HUES48 (cell line): Measurements from ENCODE around the gene RNU6-7.

ENCODE experiments used
- H3K27ac ChIP-seq: one replicate; pipeline ENCODE4 v1.7.0; 2013; ENCODE audit warnings: low read depth, low read length, inconsistent platforms
- H3K27me3 ChIP-seq: 2 replicates; pipeline ENCODE4 v1.6.1; 2013; ENCODE audit warnings: mild to moderate bottlenecking, low read length; ENCODE audit not compliant: control insufficient read depth, insufficient read depth
- H3K36me3 ChIP-seq: 2 replicates; pipeline ENCODE4 v1.6.1; 2013; ENCODE audit warnings: low read length; ENCODE audit not compliant: control insufficient read depth, insufficient read depth
- H3K4me1 ChIP-seq: 2 replicates; pipeline ENCODE4 v1.6.1; 2013; ENCODE audit warnings: mild to moderate bottlenecking, low read length; ENCODE audit not compliant: control insufficient read depth, insufficient read depth
- H3K4me3 ChIP-seq: 2 replicates; pipeline ENCODE4 v1.5.1; 2013; ENCODE audit warnings: mild to moderate bottlenecking, low read depth, low read length
- H3K9ac ChIP-seq: 2 replicates; pipeline ENCODE4 v1.6.1; 2013; ENCODE audit warnings: mild to moderate bottlenecking, low read depth, low read length, moderate library complexity
- H3K9me3 ChIP-seq: 2 replicates; pipeline ENCODE4 v1.6.1; 2013; ENCODE audit warnings: low read length; ENCODE audit not compliant: control insufficient read depth, insufficient read depth

The RNU6-7 gene

GRCh38 chr14:32230695-32231280 lies 28.9 kb downstream of the RNU6-7 start:
- H3K9me3 ChIP-seq, result no peaks in the 10 kb centered on the region
- H3K4me1 ChIP-seq, result no peaks in the 10 kb centered on the region
- no peak overlapping the region for H3K4me3 ChIP-seq
- H3K27ac ChIP-seq, result no peak overlapping the region
- no peaks in the 10 kb centered on the region for H3K27me3 ChIP-seq
- no peak overlapping the region for H3K9ac ChIP-seq
- no peaks in the 10 kb centered on the region for H3K36me3 ChIP-seq

GRCh38 chr14:32232481-32232880 lies 30.6 kb downstream of the RNU6-7 start:
- Histone ChIP-seq H3K27ac (no peak overlapping the region), H3K4me3 (no peak overlapping the region)

DNA sequence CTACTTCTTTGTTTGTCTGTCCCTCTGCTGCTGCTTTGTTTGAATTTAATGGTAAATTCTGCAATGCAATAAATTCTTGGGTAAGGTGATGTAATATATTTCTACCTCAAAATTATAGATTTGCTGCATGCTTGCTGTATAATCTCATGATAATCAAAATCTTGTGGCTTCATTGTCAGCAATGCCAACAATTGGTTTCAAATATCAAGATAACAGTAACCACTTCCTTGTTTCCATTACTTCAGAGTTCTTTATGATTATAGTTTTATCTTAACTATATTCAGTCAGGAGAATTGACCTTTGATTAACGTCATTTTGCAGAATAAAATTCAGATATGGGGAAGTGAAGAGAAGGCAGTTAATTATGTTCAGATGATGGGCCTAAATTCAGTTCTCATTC lies 31.4 kb downstream of the RNU6-7 start:
- H3K4me1 ChIP-seq, result no peaks in the 10 kb centered on the region

More at GRCh38 chr14:32232481-32232880, 30.6 kb downstream of the RNU6-7 start:
- no peak overlapping the region for H3K9ac ChIP-seq
- no peaks in the 10 kb centered on the region for H3K27me3 ChIP-seq
- no peaks in the 10 kb centered on the region for H3K4me1 ChIP-seq
- H3K36me3 ChIP-seq, result no peaks in the 10 kb centered on the region
- H3K9me3 ChIP-seq, result no peaks in the 10 kb centered on the region

GRCh38 chr14:32244404-32244803 lies 42.6 kb downstream of the RNU6-7 start:
- H3K9me3 ChIP-seq, result peaks cover 7% of the 10 kb centered on the region
- no peaks in the 10 kb centered on the region for H3K36me3 ChIP-seq
- no peak overlapping the region for H3K27ac ChIP-seq
- H3K4me1 ChIP-seq, result no peaks in the 10 kb centered on the region
- no peak overlapping the region for H3K4me3 ChIP-seq
- no peaks in the 10 kb centered on the region for H3K27me3 ChIP-seq
- no peak overlapping the region for H3K9ac ChIP-seq

More for the DNA sequence above, 31.4 kb downstream of the RNU6-7 start:
- no peak overlapping the region for H3K27ac ChIP-seq
- no peak overlapping the region for H3K4me3 ChIP-seq
- H3K27me3 ChIP-seq, result no peaks in the 10 kb centered on the region
- no peaks in the 10 kb centered on the region for H3K9me3 ChIP-seq
- no peak overlapping the region for H3K9ac ChIP-seq
- no peaks in the 10 kb centered on the region for H3K36me3 ChIP-seq

- Histone ChIP-seq H3K9me3 (no peaks in the 10 kb centered on the region), H3K4me3 (no peak overlapping the region), H3K4me1 (0 out of 2 replicates have a peak, but pooled peaks cover under 1% of the 10 kb centered on the region), H3K9ac (no peak overlapping the region), H3K27me3 (no peaks in the 10 kb centered on the region), H3K36me3 (no peaks in the 10 kb centered on the region), H3K27ac (no peak overlapping the region)
Measured at GRCh38 chr14:32246751-32247150, 44.9 kb downstream of the RNU6-7 start.

- H3K27ac ChIP-seq, result no peak overlapping the region
- H3K9ac ChIP-seq, result no peak overlapping the region
- no peaks in the 10 kb centered on the region for H3K36me3 ChIP-seq
- H3K4me3 ChIP-seq, result no peak overlapping the region
- no peaks in the 10 kb centered on the region for H3K9me3 ChIP-seq
- 0 out of 2 replicates have a peak, but pooled peaks cover 3% of the 10 kb centered on the region for H3K4me1 ChIP-seq
- H3K27me3 ChIP-seq, result no peaks in the 10 kb centered on the region
Measured at GRCh38 chr14:32249371-32249770, 47.5 kb downstream of the RNU6-7 start.

- Histone ChIP-seq H3K4me3 (no peak overlapping the region), H3K36me3 (no peaks in the 10 kb centered on the region), H3K9me3 (no peaks in the 10 kb centered on the region), H3K27ac (no peak overlapping the region), H3K9ac (no peak overlapping the region), H3K4me1 (0 out of 2 replicates have a peak, but pooled peaks cover 3% of the 10 kb centered on the region), H3K27me3 (no peaks in the 10 kb centered on the region)
Measured at GRCh38 chr14:32249780-32250179, 47.9 kb downstream of the RNU6-7 start.

DNA sequence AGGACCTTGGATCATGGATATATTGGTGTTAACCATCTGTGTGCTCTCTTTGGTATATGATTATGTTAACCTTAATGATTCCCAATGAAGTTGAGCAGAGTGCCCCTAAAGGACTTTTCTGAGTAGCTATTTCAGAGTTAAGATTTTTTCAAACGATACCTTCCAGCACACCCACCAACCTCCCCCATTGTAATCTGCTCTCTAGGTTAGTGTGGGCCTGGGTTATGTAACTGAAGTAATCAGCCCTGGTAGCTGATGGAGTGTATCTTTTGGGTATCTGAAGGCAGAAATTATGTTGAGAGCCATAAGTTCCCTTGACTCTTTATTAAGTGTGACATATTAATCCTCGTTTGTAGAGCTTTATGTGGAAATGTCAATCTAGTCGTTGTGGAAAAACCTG lies 48.8 kb downstream of the RNU6-7 start:
- Histone ChIP-seq H3K27ac (no peak overlapping the region), H3K9ac (no peak overlapping the region), H3K36me3 (no peaks in the 10 kb centered on the region), H3K4me3 (no peak overlapping the region), H3K4me1 (0 out of 2 replicates have a peak, but pooled peaks cover 3% of the 10 kb centered on the region), H3K9me3 (no peaks in the 10 kb centered on the region), H3K27me3 (no peaks in the 10 kb centered on the region)

DNA sequence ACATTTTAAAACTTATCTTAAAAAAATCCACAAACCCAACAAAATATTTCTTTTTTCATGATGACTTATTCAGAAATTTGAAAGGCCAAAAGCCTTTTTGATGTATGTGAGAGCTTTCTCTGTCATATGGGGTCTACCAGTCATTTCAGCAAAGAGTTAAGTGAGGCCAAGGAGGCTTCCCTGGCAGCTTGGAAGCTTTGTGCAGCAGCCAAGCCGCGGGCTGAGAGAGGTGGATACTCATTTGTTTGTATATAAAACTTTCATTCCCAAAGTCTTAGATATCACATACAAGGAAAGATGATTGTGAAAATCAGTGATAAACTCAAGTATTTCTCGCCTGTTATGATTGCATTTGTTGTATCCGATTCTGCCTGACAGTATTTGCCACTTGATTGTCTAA lies 49.7 kb downstream of the RNU6-7 start:
- H3K9ac ChIP-seq, result no peak overlapping the region
- H3K4me3 ChIP-seq, result no peak overlapping the region
- no peaks in the 10 kb centered on the region for H3K36me3 ChIP-seq
- H3K4me1 ChIP-seq, result 0 out of 2 replicates have a peak, but pooled peaks cover 3% of the 10 kb centered on the region
- no peaks in the 10 kb centered on the region for H3K27me3 ChIP-seq
- H3K27ac ChIP-seq, result no peak overlapping the region
- H3K9me3 ChIP-seq, result no peaks in the 10 kb centered on the region
